ENCODE measurements around the gene SIL1.

The SIL1 gene

DNA sequence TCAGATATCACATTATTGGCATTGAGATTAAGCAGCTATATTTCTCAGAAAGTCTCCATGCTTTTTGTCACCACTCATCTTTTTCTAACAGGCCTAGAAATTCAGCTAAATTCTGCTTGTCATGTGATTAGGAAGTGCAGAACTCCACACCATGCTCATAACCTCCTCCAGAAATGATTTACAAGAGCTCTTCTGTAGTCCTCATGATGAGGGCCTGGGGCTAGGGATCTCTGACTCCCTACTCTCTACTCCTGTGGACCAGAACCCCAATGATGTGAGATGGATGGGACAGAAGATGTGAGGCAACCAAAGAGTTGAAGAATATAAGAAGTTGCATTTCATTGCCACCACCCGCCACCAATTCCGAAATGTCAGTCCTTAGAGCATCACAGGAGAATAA is 16.5 kb upstream of the SIL1 start:
- H3K4me3 ChIP-seq (ENCODE audit: low read depth, low read length), result no peak overlapping the region
- DNase-seq (ENCODE audit: low read depth), result no peak
- in situ Hi-C loops (cut with HindIII; ENCODE audit: low sequenced_read_pairs), result no loop called here
- TF ChIP-seq, protein P1, sequence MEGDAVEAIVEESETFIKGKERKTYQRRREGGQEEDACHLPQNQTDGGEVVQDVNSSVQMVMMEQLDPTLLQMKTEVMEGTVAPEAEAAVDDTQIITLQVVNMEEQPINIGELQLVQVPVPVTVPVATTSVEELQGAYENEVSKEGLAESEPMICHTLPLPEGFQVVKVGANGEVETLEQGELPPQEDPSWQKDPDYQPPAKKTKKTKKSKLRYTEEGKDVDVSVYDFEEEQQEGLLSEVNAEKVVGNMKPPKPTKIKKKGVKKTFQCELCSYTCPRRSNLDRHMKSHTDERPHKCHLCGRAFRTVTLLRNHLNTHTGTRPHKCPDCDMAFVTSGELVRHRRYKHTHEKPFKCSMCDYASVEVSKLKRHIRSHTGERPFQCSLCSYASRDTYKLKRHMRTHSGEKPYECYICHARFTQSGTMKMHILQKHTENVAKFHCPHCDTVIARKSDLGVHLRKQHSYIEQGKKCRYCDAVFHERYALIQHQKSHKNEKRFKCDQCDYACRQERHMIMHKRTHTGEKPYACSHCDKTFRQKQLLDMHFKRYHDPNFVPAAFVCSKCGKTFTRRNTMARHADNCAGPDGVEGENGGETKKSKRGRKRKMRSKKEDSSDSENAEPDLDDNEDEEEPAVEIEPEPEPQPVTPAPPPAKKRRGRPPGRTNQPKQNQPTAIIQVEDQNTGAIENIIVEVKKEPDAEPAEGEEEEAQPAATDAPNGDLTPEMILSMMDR (IDR thresholded peaks at IDR 0.05; ENCODE audit: low read depth, low read length, missing control alignments), result no peak

DNA sequence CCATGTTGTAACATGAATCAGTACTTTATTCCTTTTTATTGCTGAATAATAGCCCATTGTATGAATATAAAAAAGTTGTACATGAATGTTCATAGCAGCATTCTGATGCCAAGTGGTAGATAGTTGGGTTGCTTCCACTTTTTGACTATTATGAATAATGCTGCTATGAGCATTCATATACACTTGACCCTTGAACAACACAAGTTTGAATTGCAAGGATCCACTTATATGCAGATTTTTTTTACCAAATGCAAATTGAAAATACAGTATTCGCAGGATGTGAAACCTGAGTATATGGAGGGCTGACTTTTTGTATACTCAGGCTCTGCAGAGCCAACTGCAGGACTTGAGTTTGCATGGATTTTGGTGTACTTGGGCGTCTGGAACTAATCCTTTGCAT is 14.7 kb upstream of the SIL1 start:
- H3K4me3 ChIP-seq (ENCODE audit: low read depth, low read length), result no peak overlapping the region
- in situ Hi-C loops (cut with HindIII; ENCODE audit: low sequenced_read_pairs), result no loop called here
- DNase-seq (ENCODE audit: low read depth), result no peak
- TF ChIP-seq, protein P1 (IDR thresholded peaks at IDR 0.05; ENCODE audit: low read depth, low read length, missing control alignments), result no peak

DNA sequence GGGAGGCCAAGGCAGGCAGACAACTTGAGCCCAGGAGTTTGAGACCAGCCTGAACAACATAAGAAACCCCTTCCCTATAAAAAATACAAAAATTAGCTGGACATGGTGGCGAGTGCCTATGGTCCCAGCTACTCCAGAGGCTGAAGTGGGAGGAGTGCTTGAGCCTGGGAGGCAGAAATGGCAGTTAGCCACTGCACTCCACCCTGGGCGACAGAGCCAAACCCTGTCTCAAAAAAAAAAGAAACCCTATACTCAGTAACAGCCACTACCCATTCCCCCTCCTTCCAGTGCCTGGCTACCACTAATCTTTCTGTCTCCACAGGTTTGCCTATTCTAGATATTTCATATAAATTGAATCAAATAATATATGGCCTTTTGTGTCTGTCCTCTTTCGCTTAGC is 14.3 kb upstream of the SIL1 start:
- TF ChIP-seq, protein P1 (IDR thresholded peaks at IDR 0.05; ENCODE audit: low read depth, low read length, missing control alignments), result no peak
- no peak overlapping the region for H3K4me3 ChIP-seq (ENCODE audit: low read depth, low read length)
- DNase-seq (ENCODE audit: low read depth), result no peak
- in situ Hi-C loops (cut with HindIII; ENCODE audit: low sequenced_read_pairs), result no loop called here

DNA sequence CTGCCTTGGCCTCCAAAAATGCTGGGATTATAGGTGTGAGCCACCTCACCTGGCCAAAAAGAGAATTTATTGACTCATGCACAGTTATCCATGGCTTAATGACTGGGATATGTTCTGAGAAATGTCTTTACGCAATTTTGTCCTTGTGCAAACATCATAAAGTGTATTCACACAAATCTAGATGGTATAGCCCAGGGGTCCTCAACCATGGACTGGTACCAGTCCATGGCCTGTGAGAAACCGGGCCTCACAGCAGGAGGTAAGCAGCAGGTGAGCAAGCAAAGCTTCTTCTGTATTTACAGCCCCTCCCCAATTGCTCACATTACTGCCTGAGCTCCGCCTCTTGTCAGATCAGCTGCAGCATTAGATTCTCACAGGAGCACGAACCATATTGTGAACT is 12.4 kb upstream of the SIL1 start:
- TF ChIP-seq, protein P1 (IDR thresholded peaks at IDR 0.05; ENCODE audit: low read depth, low read length, missing control alignments), result no peak
- H3K4me3 ChIP-seq (ENCODE audit: low read depth, low read length), result no peak overlapping the region
- no peak for DNase-seq (ENCODE audit: low read depth)
- in situ Hi-C loops (cut with HindIII; ENCODE audit: low sequenced_read_pairs), result no loop called here

DNA sequence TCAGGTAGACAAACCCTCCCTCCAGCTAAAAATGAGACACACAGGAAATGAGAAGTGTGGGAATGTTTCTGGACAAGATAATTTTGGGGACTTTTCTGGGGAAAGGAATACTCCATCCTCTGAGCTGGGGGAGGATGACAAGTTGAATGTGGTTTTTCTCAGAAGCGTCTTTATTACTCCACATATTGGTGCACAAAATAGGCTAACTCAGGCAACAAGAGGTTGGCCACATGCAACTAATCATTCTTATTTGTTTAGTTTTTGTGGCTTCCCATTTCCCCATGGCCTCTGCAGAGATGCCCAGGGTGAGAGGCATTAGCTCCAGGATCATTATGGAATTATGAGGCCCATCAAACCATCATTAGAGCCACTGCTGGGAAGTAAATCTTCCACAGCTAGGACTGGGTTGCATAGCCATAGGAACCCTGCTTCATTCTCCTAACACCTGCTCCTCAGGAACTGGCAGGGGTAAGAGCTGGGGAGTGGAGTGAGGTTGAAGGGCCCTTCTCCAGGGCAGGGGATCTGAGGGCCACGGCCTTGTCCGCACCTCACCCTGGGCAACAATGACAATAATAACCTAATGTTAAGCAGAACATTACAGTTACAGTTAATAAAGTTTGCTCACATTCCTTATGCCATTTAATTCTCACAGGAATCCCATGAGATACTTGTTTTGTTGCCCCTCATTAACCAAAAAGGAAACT is 9.3 kb upstream of the SIL1 start:
- TF ChIP-seq, protein P1 (IDR thresholded peaks at IDR 0.05; ENCODE audit: low read depth, low read length, missing control alignments), result no peak
- in situ Hi-C loops (cut with HindIII; ENCODE audit: low sequenced_read_pairs), result no loop called here
- no peak for DNase-seq (ENCODE audit: low read depth)
- H3K4me3 ChIP-seq (ENCODE audit: low read depth, low read length), result no peak overlapping the region

DNA sequence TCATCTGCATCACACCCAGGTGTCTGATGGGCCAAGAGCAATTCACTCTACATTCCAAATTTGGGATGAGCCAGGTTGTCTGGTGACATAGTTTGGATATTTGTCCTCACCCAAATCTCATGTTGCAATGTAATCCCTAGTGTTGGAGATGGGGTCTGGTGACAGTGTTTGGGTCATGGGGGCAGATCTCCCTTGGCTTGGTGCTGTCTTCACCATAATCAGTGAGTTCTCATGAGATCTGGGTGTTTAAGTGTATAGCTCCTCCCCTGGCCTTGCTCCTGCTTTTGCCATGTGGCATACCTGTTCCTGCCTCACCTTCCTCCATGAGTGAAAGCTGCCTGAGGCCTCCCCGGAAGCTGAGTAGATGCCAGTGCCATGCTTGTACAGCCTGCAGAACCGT is 7.4 kb upstream of the SIL1 start:
- no peak for DNase-seq (ENCODE audit: low read depth)
- H3K4me3 ChIP-seq (ENCODE audit: low read depth, low read length), result no peak overlapping the region
- TF ChIP-seq, protein P1 (IDR thresholded peaks at IDR 0.05; ENCODE audit: low read depth, low read length, missing control alignments), result no peak
- in situ Hi-C loops (cut with HindIII; ENCODE audit: low sequenced_read_pairs), result no loop called here

Measured in astrocyte of the cerebellum (primary cell).